Femur (tissue), 1 donor: ENCODE measurements around the gene CFLAR.
"Not testable (repeated sequence)": the region's sequence is repeated elsewhere in the genome, so short reads cannot be mapped to it uniquely, and the experiment has no call there.

Experiments used
- DNase-seq: peaks from one replicate; pipeline ENCODE4 v3.0.0-alpha.2; 2017

The CFLAR gene

DNA sequence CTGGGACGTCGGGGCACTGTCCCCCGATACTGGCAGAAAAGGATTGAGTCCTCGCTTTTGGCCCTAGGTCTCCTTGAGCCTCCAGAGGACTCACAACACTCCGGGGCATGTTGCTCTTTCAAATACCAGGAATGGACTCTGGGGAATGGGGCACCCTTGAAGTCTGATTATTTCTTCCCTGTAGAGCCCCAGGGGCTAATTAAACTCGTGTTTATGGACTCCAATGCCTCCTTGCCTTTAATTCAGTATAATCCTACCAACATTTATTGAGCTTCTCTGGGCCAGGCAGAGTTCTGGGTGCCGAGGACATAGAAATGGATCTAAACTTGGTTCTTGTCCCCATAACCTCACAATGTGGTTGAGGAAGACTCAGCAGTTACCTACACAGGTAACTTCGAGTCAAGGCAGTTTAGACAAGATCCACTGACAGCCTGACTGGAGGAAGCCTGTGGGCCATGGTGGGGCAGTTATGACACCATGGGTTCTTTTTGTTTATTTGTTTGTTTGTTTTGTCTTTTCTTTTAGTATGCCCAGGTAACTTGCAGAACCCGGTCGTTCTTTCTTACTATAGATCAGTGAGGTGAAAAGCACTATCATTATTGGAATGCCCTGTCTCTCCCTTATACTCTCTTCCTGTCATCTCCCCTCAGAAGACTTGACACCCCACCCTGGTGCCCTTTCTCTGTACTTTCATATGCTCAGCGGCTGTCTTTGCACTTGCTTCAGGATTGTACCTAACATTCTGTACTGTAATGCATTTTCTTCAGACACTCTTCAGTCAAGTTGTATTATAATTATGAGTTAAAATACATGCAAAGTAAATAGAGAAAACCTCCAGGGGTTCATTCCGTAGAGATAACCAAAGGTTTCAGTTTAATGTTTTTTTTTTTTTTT, 3.2 kb downstream of the CFLAR start:
- DNase-seq, result no peak

DNA sequence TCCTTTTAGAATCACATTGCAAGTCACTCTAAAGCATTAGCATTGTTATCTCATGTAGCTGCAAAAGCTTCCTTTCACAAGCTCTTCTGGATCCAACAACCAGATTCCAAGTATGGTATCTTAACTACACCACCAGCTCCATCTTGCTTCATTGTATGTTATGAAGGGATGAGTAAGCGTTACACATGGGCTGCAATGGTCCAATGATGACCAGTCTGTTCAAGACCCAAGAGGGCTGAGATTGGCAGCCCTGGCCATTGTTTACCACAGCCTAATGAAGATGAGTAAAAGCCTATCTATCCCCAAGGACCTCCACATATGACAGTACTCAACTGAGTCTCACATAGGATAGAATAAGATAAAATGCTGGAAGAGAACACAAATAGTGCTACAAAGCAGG, 6.3 kb downstream of the CFLAR start:
- DNase-seq, result no peak

DNA sequence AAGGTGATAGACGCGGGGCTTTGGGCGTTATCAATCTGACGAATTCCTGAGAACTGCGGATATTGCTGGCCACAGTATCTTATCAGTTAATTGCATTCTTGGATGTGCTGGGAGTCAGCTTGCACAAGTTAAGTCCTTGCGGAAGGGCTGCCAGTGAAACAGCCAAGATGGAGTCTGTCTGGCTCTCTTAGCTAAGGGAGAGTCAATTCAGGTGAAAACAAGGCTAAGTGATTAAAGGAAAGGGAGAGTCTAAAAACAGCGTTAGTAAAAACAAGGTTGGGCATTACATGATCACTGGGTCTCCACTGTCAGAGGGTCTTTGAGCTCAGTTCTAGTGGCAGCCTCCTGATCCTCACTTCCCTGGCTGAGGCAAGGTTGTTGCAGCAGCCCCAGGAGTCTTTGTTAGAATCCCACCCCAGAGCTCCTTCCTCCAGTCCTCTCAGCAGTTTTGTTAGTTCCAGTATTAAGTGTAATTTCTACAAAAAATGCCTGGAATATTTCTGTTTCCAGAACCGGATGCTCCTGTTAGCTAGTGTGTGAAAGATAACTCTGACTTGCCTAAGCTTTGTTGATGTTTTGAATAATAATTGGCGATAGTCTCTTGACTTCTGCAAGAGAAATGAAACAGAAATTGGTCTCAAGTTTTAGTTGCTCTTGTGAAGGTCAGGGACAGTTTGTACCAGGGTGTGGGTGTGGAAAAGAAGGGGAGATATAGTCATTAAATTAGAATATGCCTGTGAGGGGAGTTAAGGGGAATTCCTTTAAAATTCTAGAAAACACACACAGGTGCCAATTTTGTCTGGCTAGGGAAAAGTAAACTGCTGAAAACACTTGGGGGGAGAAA, 10.6 kb downstream of the CFLAR start:
- DNase-seq, result no peak

DNA sequence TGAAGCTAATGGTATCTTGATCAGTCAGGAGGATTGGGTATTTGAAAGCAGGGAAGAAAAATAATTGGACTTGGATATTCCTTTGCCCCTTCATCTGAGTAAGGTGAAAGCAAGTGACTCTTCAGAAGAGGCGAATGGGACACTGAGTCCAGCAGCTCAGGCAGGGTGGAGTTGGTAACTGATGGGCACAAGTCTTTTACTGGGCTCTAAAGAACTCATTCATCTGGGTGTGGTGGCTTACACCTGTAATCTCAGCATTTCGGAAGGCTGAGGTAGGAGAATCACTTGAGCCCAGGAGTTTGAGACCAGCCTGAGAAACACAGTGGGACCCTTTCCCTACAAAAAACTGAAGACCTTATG, 11.2 kb downstream of the CFLAR start:
- DNase-seq, result no peak

DNA sequence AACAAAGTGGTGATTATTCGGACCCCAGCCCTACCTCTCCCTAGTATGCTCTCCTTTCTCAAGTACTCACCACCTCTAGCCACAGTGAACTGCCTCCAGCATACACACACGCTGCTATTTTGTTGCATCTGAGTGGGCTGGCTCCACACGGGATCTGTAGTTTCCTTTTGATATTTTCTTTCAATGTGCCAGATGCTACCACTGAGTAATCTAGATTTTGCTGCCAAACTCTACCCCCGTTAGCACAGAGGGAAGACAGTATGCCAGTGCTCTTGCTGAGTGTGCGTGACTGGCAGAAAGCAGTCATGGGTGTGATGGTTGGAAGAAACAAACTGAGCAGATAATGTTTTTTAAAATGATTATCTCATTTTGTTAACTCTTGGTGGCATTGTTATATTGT, 11.6 kb downstream of the CFLAR start:
- no peak for DNase-seq

DNA sequence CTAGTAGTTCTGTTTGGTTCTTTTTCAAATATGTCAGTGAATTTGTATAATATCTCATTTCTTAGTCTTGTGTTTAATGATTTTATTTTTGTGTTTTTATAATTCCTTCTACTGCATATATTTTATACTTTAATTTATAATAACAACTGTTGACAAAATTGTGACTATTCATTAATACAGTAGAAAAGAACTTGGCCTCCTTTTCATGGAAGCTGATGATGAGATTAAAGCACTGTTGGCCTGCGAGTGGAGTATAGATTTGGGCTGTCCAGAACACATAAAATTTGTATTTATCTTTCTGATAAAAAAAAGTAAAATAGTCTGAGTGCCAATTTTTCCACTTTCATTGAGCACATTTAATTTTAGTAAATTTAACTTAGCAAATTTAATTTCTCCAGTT, 12.1 kb downstream of the CFLAR start:
- no peak for DNase-seq

DNA sequence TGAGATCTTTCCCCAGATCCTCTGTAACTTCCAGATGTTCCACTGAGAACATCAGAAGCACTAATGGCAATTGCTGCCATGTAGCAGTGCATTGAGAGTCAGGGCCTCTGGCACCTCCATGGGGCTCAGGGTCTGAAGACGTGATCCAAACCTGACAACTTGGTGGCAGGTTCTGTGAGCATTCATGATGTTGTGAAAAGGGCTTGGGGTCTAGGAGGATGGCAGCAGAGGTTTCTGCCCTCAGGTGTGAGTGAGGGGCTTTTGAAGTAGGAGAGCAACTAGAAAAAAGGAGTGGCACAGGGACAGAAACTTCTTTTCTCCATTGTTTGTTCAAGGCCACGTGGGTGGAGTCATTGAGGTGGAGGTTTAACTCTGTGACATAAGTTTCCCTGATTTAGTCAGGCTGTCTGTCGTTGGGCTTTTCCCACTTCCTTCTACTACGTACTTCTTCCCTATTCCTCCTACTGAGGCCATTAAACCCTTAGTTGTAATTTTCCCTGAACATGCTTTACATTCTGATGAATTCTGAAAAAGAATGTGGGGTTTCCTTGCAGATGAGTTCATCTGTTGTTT, 13.1 kb downstream of the CFLAR start:
- DNase-seq, result no peak

DNA sequence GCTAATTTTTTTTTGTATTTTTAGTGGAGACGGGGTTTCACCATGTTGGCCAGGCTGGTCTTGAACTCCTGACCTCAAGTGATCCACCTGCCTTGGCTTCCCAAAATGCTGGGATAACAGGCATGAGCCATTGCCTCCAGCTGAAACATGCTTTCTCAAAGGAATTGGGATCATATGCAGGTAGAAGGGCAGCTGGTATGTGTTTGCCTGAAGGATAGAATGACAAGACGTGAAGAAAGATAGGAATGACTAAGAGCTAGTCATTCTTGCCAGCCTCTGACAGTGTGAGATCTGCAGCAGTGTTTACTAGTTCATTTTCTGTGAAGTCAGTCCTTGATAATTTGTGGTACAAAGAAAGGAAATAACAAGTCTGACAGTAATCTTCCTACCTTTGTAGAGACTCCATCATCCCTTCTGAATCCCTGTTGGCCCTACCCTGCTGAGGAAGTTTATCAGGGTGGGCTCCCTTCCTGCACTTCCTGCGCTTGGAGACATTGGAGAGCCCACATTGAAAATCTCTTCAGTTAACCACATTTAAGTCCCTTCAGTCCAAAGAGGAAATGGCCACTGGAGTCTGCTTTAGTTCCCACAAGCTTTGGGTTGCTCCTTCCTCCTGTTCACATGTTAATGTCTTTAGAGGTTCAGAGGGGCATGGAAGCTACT, 14.7 kb downstream of the CFLAR start:
- no peak for DNase-seq

DNA sequence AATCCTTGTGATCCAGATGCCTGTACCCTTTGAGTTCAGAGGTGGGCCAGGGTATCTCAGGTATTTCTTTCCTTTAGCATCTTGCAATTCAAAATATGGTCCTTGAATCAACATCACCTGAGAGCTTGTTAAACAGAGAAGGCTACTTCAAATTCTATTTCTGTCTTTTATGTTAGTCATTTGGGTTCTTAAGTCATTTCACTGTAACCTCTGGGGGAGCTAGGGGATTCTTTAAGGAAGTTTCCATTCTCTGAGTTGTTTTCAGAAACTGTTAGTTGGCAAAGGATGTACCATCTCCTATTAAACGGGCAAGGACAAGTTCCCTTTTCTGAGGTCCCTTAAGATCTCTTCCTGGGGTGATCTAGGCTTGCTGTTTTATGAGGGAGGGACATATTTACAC, 16.6 kb downstream of the CFLAR start:
- DNase-seq, result no peak

DNA sequence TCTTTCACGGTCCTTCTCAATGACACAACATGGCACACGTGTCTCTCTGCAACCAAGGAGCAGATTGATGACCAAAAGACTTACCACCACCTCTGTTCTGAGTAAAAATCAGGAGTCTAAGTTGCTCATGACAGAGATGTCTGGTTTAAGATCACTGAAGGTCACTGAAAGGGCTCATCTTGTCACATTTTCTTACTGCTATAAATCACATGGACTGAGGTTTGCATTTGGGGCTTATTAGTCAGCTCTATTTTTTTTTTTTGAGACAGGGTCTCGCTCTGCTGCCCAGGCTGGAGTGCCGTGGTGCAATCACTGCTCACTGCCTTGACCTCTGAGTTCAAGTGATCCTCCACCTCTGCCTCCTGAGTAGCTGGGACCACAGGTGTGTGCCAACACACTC, 19.4 kb downstream of the CFLAR start:
- no peak for DNase-seq

DNA sequence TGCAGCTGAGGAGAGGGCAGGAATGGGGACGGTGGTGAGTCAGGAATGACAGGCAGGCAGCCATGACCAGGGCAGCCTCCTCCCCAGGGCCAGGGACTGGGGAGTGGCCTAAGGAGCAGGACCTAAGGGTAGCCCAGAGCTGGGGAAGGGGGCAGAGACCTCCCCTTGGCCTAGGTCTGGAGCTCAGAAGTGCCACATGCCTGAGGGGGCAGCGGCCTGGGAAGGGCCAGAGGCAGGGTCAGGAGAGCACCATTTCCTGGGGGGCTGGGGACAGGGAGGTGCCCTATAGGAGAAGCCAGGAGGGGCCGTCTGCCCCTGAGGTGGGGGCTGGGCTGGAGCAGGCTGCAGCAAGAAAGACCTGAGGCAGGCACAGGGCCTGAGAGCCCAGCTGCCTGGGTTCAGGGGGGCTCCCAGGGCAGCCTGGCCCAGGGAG, 20.9 kb downstream of the CFLAR start:
- no peak for DNase-seq

DNA sequence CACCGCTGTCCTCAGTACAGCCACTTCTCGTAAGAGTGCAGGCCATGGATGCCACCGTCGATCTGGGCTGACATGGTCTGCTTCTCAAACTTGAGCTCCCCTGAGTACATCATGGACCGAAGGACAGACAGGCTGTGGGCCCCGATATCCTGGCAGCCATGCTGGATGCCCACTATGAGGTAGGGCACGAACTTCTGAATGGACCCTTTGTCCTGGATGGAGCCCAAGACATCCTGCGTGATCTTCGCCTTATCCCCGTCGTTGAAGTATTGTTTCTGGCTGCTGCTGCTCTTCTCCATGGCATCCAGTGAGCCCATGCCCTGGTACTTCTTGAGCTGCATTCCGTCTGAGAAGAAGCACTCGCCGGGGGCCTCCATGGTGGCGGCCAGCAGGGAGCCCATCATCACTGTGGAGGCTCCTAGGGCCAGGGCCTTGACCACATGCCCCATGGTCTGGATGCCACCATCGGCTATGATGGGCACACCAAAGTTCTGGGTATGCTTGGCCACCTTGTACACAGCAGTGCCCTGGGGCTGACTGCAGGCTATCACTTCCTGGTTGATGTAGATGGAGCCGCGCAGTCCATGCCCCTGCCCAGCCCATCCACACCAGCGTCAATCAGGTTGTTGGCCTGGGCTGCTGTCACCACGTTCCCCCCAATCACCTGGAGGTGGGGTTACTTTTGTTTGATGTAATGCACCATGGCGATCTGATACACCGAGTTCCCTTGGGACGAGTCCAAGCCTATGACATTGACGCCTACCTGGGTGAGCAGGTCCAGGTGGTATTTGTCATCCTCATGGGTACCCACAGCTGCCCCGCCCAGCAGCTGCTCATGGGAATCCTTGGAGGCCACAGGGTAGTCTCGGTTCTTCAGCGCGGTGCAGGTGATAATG, 21.8 kb downstream of the CFLAR start:
- DNase-seq, result no peak

DNA sequence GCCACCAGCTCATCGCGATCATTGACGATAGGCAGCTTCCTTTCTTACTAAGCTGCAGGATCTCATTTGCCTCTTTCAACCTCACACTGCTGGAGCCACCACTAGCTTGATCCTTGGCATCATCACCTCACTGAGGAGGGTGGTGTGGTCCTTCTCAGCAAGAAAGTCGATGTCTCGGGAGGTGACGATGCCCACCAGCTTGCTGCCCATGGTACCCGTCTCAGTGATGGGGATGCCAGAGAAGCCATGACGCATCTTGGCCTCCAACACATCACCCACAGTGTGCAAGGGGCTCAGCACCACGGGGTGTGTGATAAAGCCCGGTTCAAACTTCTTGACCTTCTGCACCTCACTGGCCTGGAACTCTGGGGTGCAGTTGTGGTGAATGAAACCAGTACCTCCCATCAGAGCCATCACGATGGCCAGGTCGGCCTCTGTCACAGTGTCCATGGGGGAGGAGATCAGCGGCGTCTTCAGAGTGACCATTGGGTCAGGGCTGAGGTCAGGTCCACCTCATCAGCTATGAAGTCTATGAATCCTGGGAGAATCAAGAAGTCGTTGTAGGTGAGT, 22.5 kb downstream of the CFLAR start:
- DNase-seq, result no peak

DNA sequence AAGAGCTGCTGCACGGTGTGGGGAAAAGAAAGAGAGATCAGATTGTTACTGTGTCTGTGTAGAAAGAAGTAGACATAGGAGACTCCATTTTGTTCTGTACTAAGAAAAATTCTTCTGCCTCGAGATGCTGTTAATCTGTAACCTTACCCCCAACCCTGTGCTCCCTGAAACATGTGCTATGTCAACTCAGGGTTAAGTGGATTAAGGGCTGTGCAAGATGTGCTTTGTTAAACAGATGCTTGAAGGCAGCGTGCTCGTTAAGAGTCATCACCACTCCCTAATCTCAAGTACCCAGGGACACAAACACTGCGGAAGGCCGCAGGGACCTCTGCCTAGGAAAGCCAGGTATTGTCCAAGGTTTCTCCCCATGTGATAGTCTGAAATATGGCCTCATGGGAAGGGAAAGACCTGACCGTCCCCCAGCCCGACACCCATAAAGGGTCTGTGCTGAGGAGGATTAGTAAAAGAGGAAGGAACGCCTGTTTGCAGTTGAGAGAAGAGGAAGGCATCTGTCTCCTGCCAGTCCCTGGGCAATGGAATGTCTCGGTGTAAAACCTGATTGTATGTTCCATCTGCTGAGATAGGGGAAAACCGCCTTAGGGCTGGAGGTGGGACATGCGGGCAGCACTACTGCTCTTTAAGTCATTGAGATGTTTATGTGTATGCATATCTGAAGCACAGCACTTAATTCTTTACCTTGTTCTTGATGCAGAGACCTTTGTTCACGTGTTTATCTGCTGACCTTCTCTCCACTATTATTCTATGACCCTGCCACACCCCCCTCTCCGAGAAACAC, 23.2 kb downstream of the CFLAR start:
- DNase-seq, result not testable (repeated sequence)

DNA sequence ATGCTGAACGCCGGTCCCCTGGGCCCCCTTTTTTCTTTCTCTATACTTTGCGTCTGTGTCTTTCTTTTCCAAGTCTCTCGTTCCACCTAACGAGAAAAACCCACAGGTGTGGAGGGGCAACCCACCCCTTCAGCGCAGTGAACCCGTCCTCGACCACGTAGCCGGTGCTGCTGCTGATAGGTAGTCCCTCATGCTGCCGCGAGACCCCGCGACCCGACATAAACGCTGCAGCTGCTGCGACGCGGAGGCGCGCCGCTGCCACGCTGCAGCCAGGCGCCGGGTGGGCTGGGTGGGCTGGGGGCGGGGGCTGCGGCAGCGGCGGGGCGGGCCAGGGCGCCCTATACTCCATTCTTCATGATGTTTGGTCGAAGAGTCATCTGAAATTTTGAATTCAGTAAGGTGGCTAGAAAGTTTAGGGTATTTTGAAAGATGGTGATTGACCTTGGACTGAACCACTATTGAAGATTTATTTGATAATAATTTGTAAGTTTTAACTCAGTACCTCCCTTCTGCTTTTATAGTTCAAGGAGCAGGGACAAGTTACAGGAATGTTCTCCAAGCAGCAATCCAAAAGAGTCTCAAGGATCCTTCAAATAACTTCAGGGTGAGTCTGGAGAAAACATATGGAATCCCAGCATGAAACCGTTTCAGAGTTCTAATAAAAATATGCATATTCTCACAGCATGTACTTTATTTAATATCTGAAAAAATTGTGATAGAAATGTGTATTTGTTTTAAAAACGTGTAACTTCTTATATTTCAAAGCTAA, 24.1 kb downstream of the CFLAR start:
- no peak for DNase-seq

DNA sequence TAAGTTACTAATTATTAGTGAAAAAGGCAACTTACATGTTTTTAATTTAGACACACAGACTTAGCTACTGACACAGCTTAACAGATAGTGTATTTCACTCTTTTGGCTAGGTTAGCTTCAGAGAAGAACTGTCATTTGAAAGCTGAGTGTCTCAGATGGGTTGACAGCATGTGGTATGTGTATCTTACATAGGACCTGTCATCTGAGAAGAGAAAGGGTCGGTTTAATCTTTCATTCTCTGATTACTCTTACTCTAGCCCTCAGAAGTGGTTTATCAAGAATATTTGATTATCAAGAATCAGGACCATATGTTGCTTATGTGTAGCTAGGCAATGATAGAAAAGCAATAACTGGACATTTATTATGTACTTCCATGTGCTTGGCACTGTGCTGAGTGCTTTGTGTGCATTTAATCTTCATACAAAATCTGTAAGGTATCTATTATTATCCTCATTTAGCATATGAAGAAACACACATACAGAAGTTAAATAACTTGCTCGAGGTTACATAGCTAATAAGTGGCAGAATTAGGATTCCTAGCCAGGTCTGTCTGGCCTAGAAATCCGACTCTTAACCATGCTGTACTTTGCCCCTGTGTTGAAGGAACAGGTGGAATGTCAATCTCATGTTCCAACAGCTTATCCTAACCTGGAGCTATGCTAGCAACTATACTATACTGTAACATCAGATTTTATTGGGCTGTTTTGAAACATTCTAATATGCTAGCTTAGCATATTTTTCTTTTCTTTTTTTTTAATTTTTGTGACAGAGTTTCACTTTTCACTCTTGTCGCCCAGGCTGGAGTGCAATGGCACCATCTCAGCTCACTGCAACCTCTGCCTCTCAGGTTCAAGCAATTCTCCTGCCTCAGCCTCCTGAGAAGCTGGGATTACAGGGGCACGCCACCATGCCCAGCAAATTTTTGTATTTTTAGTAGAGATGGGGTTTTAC, 28.4 kb downstream of the CFLAR start:
- no peak for DNase-seq

DNA sequence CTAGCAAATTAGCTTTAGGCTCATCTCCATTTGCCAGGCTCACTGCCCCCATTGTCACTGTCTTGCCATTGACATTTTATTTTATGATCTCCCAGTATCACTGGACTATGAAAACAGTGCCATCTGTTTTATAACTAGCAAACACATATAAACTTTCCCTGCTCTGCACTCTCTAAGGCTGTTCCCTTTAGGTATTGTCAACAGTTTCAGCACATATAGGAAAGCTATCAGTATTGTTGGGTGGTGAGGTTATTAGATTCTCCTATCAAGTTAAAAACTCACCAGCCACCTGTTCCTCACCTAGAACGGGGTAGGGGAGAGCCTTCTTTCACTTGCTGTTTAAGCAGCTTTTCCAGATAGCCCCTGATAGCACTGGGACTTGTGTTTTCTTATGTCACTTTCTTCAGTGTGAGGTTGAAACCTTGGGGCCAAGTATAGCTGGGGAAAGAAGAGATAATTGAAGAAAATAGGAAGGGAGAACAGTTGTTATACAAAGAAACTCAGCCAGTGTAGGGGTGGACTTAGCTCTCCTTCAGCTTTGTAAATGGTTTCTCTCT, 32.5 kb downstream of the CFLAR start:
- DNase-seq, result no peak

DNA sequence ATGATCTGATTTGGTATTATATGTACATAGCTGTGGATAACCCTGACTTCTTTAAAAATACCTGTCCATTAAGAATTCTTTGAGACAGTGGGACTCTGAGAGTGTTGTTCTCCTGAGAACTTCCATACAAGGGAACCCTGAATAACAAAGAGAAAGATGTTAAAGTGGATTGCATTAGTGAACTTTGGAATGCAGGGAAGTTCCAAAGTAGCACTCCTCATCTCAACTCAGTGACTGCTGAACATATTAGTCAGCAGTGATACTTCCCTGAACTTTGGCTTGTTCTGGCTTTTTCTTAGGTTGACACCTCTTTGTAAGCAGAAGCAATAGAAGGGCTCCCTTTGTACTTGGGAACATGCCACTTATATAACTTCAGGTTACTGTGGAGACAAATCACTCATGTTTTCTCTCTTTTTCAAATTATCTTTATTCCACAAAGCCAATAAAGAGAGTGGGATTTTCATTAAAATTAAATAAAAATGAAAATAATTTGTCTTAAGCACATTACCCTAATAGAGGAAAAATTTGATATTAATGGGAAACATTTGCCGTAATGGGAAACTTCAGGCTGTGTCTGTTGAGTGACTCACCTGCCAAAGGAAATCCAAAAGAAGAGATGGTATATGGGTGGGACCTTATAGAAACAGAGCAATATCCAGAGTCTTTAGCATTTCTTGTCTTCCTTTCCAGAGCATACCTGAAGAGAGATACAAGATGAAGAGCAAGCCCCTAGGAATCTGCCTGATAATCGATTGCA, 33.3 kb downstream of the CFLAR start:
- no peak for DNase-seq
